Natural killer cell (primary cell): ENCODE data around the gene MPHOSPH6. TPM values are rescaled to one million over a fixed set of nuclear protein-coding genes. Genes with fewer than 3 reads are reported as not detected.

Source experiments
- ATAC-seq, 3 donors: fragments of 150-1000 bp in 2 of 3; fragments of 200-7000 bp in 1 of 3; cut with Tn5 transposase; 1 replicate in 1 of 3; 2 replicates in 2 of 3; pipeline ENCODE4 v1.10.0; 2021; ENCODE audit warnings: mild to moderate bottlenecking in 2 of 3, moderate library complexity in 2 of 3
- DNase-seq, 2 donors: peaks; one replicate each; pipeline versions ENCODE4 v3.0.0 to v3.0.0-alpha.2; 2013 to 2021; ENCODE audit warnings: mixed read lengths in 1 of 2
- H3K27ac ChIP-seq: one replicate; pipeline ENCODE4 v1.5.1; 2013; ENCODE audit warnings: mild to moderate bottlenecking, low read length
- H3K27me3 ChIP-seq: one replicate; pipeline ENCODE4 v1.6.1; 2013; ENCODE audit warnings: low read length; ENCODE audit not compliant: control insufficient read depth, insufficient read depth
- H3K36me3 ChIP-seq: one replicate; pipeline ENCODE4 v1.6.1; 2013; ENCODE audit warnings: low read length; ENCODE audit not compliant: control insufficient read depth, insufficient read depth
- H3K4me1 ChIP-seq: one replicate; pipeline ENCODE4 v1.6.1; 2013; ENCODE audit warnings: low read length; ENCODE audit not compliant: control insufficient read depth, insufficient read depth
- H3K4me3 ChIP-seq: one replicate; pipeline ENCODE4 v1.5.1; 2013; ENCODE audit warnings: low read length
- H3K9me3 ChIP-seq: one replicate; pipeline ENCODE4 v1.6.1; 2013; ENCODE audit warnings: low read length; ENCODE audit not compliant: control insufficient read depth, insufficient read depth
- H3K27ac Mint-ChIP-seq, 2 donors: one replicate each; pipeline ENCODE4 v1.8.0; 2022; ENCODE audit warnings: mild to moderate bottlenecking in 2 of 2, mixed read lengths in 2 of 2, moderate library complexity in 1 of 2
- H3K27me3 Mint-ChIP-seq, 2 donors: one replicate each; pipeline ENCODE4 v1.8.0; 2022; ENCODE audit warnings: low read depth in 2 of 2, mixed read lengths in 2 of 2
- H3K36me3 Mint-ChIP-seq: one replicate; pipeline ENCODE4 v1.8.0; 2022; ENCODE audit warnings: mixed read lengths
- H3K4me1 Mint-ChIP-seq, 2 donors: one replicate each; pipeline ENCODE4 v1.8.0; 2022; ENCODE audit warnings: mixed read lengths in 2 of 2
- H3K4me3 Mint-ChIP-seq: one replicate; pipeline ENCODE4 v1.8.0; 2022; ENCODE audit warnings: mild to moderate bottlenecking, moderate library complexity, mixed read lengths
- H3K9me3 Mint-ChIP-seq, 2 donors: one replicate each; pipeline ENCODE4 v1.8.0; 2022; ENCODE audit warnings: mixed read lengths in 2 of 2
- CTCF ChIP-seq: fragments of 200-600 bp; IDR thresholded peaks from one replicate; pipeline ENCODE4 v1.8.0; 2022; ENCODE audit warnings: antibody characterized with exemption
- WGBS: methylation state at CpG from one replicate; pipeline ENCODE4 v1.1.7; 2013; ENCODE audit warnings: missing lambda C conversion rate; ENCODE audit not compliant: insufficient coverage; 5-methylcytosine and 5-hydroxymethylcytosine counted together
- intact Hi-C: fragments of 100-400 bp; cut with micrococcal nuclease; formaldehyde crosslinking; loops from one replicate; pipeline ENCODE4 v1.14.2; 2022
- total RNA-seq, 4 donors: library from RNA; stranded (reverse); fragments of 120-200 nt in 1 of 4; gene quantifications; one replicate each; pipeline versions ENCODE4 v1.2.3 to v1.2.4, GENCODE V29; 2013 to 2022

The MPHOSPH6 gene
- total RNA-seq, 3 donors from 2014 or later (not counting 1 experiment from before 2014, with no cell fraction given): 14.5 to 25.3 (median 15.5) TPM

- H3K9me3 Mint-ChIP-seq: no peaks in the 10 kb centered on the region
These were observed 7.5 kb upstream of the MPHOSPH6 start for GRCh38 chr16:82177555-82177954.

GRCh38 chr16:82176204-82176603, 6.2 kb upstream of the MPHOSPH6 start:
- peaks cover 31 to 49% of the 10 kb centered on the region in 2 donors for H3K27me3 Mint-ChIP-seq
- H3K4me3 Mint-ChIP-seq: no peak overlapping the region
- no peaks in the 10 kb centered on the region for H3K4me1 Mint-ChIP-seq
- H3K36me3 Mint-ChIP-seq: no peaks in the 10 kb centered on the region
- peaks cover 14% of the 10 kb centered on the region for H3K27me3 ChIP-seq
- no peak overlapping the region for H3K27ac ChIP-seq
- no peak overlapping the region for H3K4me3 ChIP-seq
- H3K9me3 Mint-ChIP-seq: no peaks in the 10 kb centered on the region
- no peaks in the 10 kb centered on the region for H3K4me1 ChIP-seq
- no peaks in the 10 kb centered on the region for H3K36me3 ChIP-seq
- no CpG with 5 or more reads among the region's 3 CpGs for WGBS
- no peak overlapping the region for H3K27ac Mint-ChIP-seq
- no peak for TF ChIP-seq CTCF
- intact Hi-C loops: no loop called here
- no peak for ATAC-seq
- H3K9me3 ChIP-seq: no peaks in the 10 kb centered on the region
- DNase-seq: no peak

More at GRCh38 chr16:82177555-82177954, 7.5 kb upstream of the MPHOSPH6 start:
- no peaks in the 10 kb centered on the region for H3K9me3 ChIP-seq
- H3K36me3 ChIP-seq: no peaks in the 10 kb centered on the region
- no peak overlapping the region for H3K4me3 Mint-ChIP-seq
- no peak overlapping the region for H3K27ac ChIP-seq
- no peaks in the 10 kb centered on the region for H3K4me1 Mint-ChIP-seq
- H3K27me3 ChIP-seq: peaks cover 8% of the 10 kb centered on the region
- no peak overlapping the region for H3K27ac Mint-ChIP-seq
- H3K36me3 Mint-ChIP-seq: no peaks in the 10 kb centered on the region
- DNase-seq (no peak), ATAC-seq (no peak)
- no peak overlapping the region for H3K4me3 ChIP-seq
- TF ChIP-seq CTCF: no peak
- peaks cover 27 to 47% of the 10 kb centered on the region in 2 donors for H3K27me3 Mint-ChIP-seq
- 95% methylated on average over 3 of the region's 4 CpGs for WGBS
- H3K4me1 ChIP-seq: no peaks in the 10 kb centered on the region
- intact Hi-C loops: no loop called here

GRCh38 chr16:82175627-82176026, 5.6 kb upstream of the MPHOSPH6 start:
- Histone ChIP-seq H3K36me3 (no peaks in the 10 kb centered on the region), H3K9me3 (no peaks in the 10 kb centered on the region), H3K4me3 (no peak overlapping the region), H3K27me3 (peaks cover 15% of the 10 kb centered on the region), H3K4me1 (peaks cover 1% of the 10 kb centered on the region), H3K27ac (no peak overlapping the region)
- no peak overlapping the region for H3K4me3 Mint-ChIP-seq
- H3K9me3 Mint-ChIP-seq: no peaks in the 10 kb centered on the region
- no peaks in the 10 kb centered on the region for H3K36me3 Mint-ChIP-seq
- H3K4me1 Mint-ChIP-seq: peaks cover 0 to under 1% of the 10 kb centered on the region in 2 donors
- intact Hi-C loops: no loop called here
- H3K27ac Mint-ChIP-seq: no peak overlapping the region
- peaks cover 31 to 49% of the 10 kb centered on the region in 2 donors for H3K27me3 Mint-ChIP-seq
- DNase-seq: no peak
- WGBS: 65% methylated on average over 4 of the region's 4 CpGs
- TF ChIP-seq CTCF: no peak
- no peak for ATAC-seq

GRCh38 chr16:82167670-82168069, 2.4 kb downstream of the MPHOSPH6 start:
- H3K27ac Mint-ChIP-seq: no peak overlapping the region
- Histone ChIP-seq H3K36me3 (peaks cover 11% of the 10 kb centered on the region), H3K27me3 (peaks cover 6% of the 10 kb centered on the region), H3K9me3 (no peaks in the 10 kb centered on the region), H3K4me3 (no peak overlapping the region), H3K27ac (no peak overlapping the region), H3K4me1 (peaks cover 11% of the 10 kb centered on the region)
- ATAC-seq (no peak), DNase-seq (no peak)
- intact Hi-C loops: no loop called here
- no peak for TF ChIP-seq CTCF
- H3K4me1 Mint-ChIP-seq: peaks cover 26 to 49% of the 10 kb centered on the region in 2 donors
- H3K27me3 Mint-ChIP-seq: peaks cover 3 to 6% of the 10 kb centered on the region in 2 donors
- no peaks in the 10 kb centered on the region for H3K9me3 Mint-ChIP-seq
- WGBS: 87% methylated on average over 5 of the region's 5 CpGs
- H3K4me3 Mint-ChIP-seq: peak overlapping the region; percentile 14
- peaks cover 25% of the 10 kb centered on the region for H3K36me3 Mint-ChIP-seq
